ENCODE data around the gene RNLS.
"Not testable (repeated sequence)": the region's sequence is repeated elsewhere in the genome, so short reads cannot be mapped to it uniquely, and the experiment has no call there.

Gene RNLS

DNA sequence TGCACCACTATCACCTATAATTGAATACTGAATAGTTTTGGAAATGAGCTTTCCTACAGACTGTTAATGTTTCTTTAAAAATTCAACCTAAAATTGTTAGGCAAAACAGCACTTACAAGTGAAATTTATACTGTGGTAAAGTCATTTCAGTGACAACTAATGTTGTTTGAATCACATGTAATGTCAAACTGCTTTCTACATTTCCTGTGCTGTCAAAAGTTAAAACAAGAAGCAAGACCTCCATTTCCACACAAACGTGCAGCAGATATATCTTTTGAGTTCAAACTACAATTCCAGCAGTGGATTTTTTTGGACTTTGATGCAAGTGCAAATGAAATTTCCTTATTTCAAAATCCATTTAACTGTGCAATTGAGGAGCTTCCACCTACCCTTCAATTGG lies 199.8 kb downstream of the RNLS start:
- DNase-seq, result no peak

- DNase-seq, result no peak
These were observed 200.4 kb downstream of the RNLS start for GRCh38 chr10:88382699-88383098.

- DNase-seq, result no peak
These were observed 203.5 kb downstream of the RNLS start for GRCh38 chr10:88379575-88379974.

DNA sequence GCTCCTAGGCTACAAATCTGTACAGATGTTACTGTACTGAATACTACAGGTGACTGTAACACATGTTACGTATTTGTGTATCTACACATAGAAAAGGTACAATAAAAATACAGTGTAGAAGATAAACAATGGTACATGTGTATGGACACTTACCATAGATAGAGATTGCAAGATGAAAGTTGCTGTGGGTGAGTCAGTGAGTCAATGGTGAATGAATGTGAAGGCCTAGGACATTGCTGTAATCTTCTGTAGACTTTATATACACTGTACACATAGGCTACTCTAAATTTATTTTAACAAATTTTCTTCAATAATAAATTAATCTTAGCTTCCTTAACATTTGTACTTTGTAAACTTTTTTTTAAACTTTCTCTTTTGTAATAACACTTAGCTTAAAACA lies 205.6 kb downstream of the RNLS start:
- no peak for DNase-seq

DNA sequence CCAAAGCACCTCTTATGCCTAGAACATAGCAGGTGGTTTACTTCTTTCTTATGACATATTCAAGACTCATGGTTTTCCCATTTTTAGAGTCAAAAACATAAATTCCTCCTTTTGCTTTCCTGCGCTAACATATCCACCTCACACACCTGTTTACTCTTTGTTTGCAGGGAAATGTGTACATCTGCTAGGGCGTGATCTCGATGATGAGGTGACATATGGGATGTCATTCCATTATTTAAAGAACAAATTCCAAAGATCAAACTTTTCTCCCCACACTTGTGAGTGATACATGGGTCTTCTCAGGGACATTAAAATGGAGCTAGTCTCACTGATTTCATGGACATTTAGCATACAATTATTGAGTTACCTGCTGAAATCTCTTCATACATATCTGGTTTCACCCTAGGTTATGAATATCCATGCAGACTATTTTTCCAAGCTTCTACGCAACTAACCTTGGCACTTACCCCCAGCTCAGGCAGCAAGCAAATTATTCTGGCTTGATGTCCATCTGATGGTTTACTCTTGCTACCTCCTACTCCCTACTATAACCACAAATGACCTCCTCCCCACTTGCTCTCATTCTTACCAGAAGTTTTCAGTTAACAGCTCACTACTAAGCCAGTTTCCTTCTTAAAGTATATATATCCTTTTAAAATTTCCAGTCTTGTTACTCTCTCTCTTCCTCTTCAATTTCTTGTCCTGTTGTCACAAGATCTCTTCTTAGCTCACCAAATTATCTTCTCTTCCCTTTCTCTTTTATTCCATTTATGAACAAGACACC lies 208.5 kb downstream of the RNLS start:
- no peak for DNase-seq

DNA sequence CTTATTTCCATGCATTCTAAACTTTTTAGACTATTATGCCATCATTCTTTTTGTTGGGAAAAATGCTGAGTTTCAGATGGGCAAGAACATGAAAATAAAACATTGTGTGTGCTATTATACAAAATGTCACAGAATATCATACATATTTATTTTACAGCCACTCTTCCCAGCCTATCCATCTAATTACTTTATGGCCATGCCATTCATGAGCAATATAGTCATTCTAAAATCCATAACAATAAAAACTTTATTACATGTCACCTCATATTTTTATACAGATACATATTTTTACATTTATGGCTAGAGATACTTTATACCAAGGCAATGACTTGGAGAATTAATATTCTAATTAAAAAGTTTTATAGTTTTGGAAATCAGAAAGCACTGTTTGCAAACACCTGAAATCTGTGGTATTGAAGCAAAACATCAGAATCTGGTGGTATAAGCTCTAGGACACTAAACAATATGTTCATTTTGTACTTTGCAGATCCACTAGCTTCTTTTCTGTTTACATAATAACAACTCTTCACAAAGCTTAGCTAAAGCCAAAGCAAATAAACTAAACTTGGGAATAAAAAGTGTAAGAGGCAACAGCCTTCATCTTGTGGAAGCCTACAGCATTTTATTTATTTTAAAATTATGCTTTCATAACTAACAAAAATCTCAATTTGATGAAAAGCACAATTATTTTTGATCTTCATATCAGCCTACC lies 210.1 kb downstream of the RNLS start:
- no peak for DNase-seq

GRCh38 chr10:88372051-88372715 lies 210.9 kb downstream of the RNLS start:
- no peak for DNase-seq

DNA sequence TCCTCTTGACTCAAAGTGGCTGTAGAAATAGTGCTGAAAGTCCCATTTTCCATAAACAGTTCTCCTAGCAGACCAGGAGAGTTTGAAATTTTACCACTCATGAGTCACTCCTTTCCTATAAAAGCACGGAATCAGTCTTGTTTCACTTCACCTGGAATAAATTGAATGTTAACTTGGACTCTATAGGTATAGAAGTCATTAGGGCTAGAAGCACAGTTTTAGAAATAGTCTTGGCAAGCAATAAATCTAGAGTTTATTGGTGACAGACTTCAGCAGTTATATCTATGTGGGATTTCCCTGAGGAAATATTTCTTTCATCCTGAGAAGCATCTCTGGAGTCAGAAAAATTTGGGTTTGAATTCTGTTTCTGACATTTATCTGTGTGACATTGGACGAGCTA lies 212.4 kb downstream of the RNLS start:
- no peak for DNase-seq

DNA sequence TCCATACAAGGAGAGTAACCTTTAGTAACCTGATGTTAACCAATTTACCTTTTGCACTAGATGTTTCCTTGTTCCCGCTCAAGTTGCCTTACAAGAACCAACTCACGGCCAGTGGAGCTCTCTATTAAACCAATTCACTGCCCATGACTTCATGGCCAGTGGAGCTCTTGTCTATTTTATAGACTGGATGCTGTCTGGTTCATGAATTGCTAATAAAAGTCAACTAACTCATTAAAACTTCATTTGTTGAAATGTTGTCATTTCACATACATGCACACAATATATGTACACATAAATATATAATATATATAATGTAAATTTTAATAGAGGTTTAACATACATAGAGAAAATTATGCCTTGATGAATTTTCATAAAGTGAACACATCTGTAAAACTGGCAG lies 216.3 kb downstream of the RNLS start:
- DNase-seq, result no peak

GRCh38 chr10:88361995-88362807 lies 220.9 kb downstream of the RNLS start:
- DNase-seq, result no peak

DNA sequence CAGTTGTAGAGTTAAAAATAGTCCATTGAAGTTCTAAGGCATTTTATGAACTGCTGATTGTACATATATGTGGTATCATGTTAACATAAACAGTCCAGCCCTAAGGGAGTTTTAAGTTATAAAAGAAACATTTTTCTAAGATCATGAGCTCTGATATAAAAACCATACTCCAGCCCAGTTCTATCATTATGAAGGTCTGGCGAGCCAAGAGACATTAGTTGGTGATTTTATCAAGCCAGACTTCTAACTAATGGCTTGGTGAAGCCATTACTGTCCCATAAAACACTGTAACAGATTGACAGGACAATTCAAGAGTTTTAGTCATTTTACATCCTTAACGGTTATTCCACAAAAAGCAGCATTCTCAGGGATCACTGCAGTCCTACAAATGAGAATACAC lies 221.6 kb downstream of the RNLS start:
- no peak for DNase-seq

DNA sequence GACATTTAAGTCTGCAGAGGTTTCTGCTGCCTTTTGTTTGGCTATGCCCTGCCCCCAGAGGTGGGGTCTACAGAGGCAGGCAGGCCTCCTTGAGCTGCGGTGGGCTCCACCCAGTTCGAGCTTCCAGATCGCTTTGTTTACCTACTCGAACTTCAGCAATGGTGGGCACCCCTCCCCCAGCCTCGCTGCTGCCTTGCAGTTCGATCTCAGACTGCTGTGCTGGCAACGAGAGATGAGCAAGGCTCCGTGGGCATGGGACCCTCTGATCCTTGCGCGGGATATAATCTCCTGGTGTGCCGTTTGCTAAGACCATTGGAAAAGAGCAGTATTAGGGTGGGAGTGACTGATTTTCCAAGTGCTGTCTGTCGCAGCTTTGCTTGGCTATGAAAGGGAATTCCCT lies 227.4 kb downstream of the RNLS start:
- not testable (repeated sequence) for DNase-seq

- DNase-seq, result no peak
These were observed 235.4 kb downstream of the RNLS start for GRCh38 chr10:88347597-88348304.

- DNase-seq, result no peak
These were observed 236.1 kb downstream of the RNLS start for GRCh38 chr10:88347022-88347421.

DNA sequence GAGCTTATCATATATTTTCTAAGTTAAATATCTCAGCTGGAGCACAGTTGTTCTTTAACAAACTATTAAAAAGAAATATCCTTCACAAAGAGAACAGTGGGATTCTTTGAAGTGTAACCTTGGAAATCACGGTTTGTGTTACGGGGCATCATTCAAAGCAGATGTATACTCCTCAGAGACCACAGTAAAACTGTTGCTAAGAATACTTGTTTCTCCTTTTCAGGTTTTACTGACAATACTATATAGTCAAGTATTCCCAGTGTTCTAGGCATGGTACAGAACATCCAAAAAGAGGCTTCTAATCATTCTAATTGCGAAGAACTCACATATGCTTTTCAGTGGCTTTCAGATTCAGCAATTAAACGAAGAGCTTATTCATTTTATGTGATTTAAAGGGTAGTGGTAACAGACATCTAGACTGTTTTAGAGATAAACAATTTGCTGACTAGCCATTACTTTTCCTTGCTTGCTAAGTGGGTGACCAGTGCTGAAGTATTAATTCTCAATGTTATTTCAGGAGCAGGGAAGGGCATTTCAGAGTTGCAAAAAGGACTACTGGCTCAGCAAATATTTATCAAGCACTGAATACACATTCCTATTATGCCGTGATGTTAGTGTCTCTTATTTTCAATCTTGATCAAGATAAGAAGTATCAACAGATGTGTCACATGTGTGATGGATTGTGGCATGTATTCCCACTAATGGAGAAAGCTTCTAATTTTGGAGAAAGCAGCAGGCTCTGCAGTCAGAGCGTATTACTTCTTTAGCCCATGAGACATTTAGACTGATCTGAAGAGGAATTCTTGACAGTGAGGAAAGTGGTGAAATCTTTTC lies 236.8 kb downstream of the RNLS start:
- no peak for DNase-seq

- DNase-seq, result no peak
These were observed 239.2 kb downstream of the RNLS start for GRCh38 chr10:88343761-88344484.

DNA sequence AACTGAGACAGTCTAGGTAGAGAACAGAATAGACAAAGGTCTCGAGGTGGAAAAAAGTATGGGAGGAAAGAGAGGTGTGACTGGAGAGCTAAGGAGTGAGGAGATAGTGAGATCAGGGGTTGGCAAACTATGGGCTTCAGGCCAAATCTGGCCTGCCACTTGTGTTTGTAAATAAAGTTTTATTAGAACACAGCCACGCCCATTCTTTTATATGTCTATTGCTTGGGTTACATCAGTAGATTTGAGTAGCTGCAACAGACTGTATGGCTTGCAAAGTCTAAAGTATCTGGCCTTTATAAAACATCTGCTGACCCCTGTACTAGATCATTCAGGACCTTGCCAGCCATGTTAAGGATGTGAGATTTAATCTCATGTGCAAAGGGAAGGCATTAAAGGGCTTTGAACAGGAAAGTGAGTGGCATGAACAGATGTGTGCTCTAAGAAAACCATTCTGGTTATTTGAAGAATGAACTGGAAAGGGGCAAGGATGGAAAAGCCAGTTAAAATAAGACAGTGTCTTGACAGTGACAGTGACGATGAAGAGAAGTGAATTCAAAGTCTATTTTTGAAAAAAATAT lies 240.3 kb downstream of the RNLS start:
- DNase-seq, result no peak

DNA sequence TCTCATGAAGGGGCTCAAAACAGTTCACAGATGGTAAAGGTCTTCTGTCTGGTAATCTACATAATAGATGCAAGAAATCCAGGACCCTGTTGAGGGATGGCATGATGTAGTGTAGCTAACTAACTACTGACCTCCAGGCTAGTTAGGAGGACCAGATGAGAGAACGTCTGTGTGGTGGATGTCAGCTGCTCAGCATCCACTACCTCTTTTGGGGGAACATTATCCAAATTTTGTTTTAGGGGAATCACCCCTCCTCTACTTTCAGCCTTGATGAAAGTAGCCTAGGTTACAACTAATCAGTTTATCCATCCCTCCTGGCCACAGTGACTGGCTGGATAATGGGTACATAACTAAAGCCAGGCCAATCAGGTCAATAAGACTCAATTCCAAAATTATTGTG lies 246.0 kb downstream of the RNLS start:
- DNase-seq, result no peak

- no peak for DNase-seq
These were observed 246.8 kb downstream of the RNLS start for GRCh38 chr10:88336334-88336733.

DNA sequence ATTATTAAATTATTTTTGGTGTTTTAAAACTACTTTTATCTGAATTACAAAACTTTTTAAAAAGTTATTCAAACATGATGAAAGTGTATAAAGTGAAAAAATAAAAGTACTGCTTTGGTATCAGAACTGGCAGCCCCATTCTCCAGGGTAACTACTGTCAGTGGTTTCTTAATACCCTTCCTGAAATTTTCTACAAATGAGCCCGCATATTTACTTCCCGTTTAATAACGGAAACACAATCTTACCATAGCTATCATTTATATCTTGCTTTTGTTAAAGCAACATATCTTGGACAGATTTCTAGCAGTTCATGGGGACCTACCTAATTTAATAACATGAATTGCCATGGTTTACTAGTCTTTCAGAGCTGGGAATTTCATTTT lies 249.9 kb downstream of the RNLS start:
- no peak for DNase-seq
